BLaER1 treated with 17β-estradiol and CSF1 and Interleukin-3, amounts not matched to agents 10 nM and 100 nM (cell line): ENCODE data around the gene ARMC2.

ENCODE experiments used
- H3K27ac ChIP-seq, 11 experiments: shearing (Covaris generic); formaldehyde crosslinking; 2 replicates each; pipeline ENCODE4 v1.8.1; 2022
- H3K27me3 ChIP-seq, 11 experiments: shearing (Covaris generic); formaldehyde crosslinking; 2 replicates each; pipeline ENCODE4 v1.8.1; 2022
- H3K36me3 ChIP-seq, 11 experiments: shearing (Covaris generic); formaldehyde crosslinking; 2 replicates each; pipeline ENCODE4 v1.8.1; 2022
- H3K4me1 ChIP-seq, 10 experiments: shearing (Covaris generic); formaldehyde crosslinking; 2 replicates each; pipeline ENCODE4 v1.8.1; 2022
- H3K4me2 ChIP-seq, 11 experiments: shearing (Covaris generic); formaldehyde crosslinking; 2 replicates each; pipeline ENCODE4 v1.8.1; 2022
- H3K4me3 ChIP-seq, 10 experiments: shearing (Covaris generic); formaldehyde crosslinking; 2 replicates each; pipeline ENCODE4 v1.8.1; 2022
- H3K9ac ChIP-seq, 11 experiments: shearing (Covaris generic); formaldehyde crosslinking; 2 replicates each; pipeline ENCODE4 v1.8.1; 2022
- H3K9me3 ChIP-seq, 11 experiments: shearing (Covaris generic); formaldehyde crosslinking; replicated peaks in 1 of 11; 2 replicates each; pipeline ENCODE4 v1.8.1; 2022
- H4K20me1 ChIP-seq, 11 experiments: shearing (Covaris generic); formaldehyde crosslinking; 2 replicates each; pipeline ENCODE4 v1.8.1; 2022
- Cebpa-rat ChIP-seq, 11 experiments: shearing (Covaris generic); IDR thresholded peaks; 2 replicates each; pipeline ENCODE4 v1.8.1; 2022

ARMC2 gene

GRCh38 chr6:108820006-108820405 lies 28.2 kb upstream of the ARMC2 start:
- peaks cover 23 to 40% (median 33%) of the 10 kb centered on the region in 11 experiments for H3K9me3 ChIP-seq
- H3K4me3 ChIP-seq: no peak overlapping the region
- no peaks in the 10 kb centered on the region for H3K27me3 ChIP-seq
- H3K27ac ChIP-seq: no peak overlapping the region
- no peak for TF ChIP-seq Cebpa-rat (IDR thresholded peaks at IDR 0.05)
- H4K20me1 ChIP-seq: no peaks in the 10 kb centered on the region
- H3K36me3 ChIP-seq: peaks cover 0 to 8% (median 0%) of the 10 kb centered on the region in 11 experiments; a peak in 3 of 22 replicates
- H3K9ac ChIP-seq: no peak overlapping the region
- peaks cover 0 to 21% (median 0%) of the 10 kb centered on the region in 10 experiments; a peak in 7 of 20 replicates for H3K4me1 ChIP-seq
- H3K4me2 ChIP-seq: no peak overlapping the region

GRCh38 chr6:108822401-108822800 lies 25.8 kb upstream of the ARMC2 start:
- peaks cover 0 to 21% (median 0%) of the 10 kb centered on the region in 10 experiments; a peak in 7 of 20 replicates for H3K4me1 ChIP-seq
- peaks cover 28 to 47% (median 40%) of the 10 kb centered on the region in 11 experiments for H3K9me3 ChIP-seq
- peak overlapping the region in 3 of 11 experiments; percentile 28 to 52 (median 49); a peak in 5 of 22 replicates for H3K4me2 ChIP-seq
- TF ChIP-seq Cebpa-rat (IDR thresholded peaks at IDR 0.05): no peak
- no peak overlapping the region for H3K27ac ChIP-seq
- H4K20me1 ChIP-seq: no peaks in the 10 kb centered on the region
- H3K9ac ChIP-seq: no peak overlapping the region
- no peak overlapping the region for H3K4me3 ChIP-seq
- peaks cover 0 to 3% (median 0%) of the 10 kb centered on the region in 11 experiments; a peak in 3 of 22 replicates for H3K36me3 ChIP-seq
- H3K27me3 ChIP-seq: no peaks in the 10 kb centered on the region

- H3K36me3 ChIP-seq: no peaks in the 10 kb centered on the region
- TF ChIP-seq Cebpa-rat (IDR thresholded peaks at IDR 0.05): no peak
Measured at GRCh38 chr6:108825326-108825725, 22.9 kb upstream of the ARMC2 start.

GRCh38 chr6:108831104-108831503 lies 17.1 kb upstream of the ARMC2 start:
- H3K4me2 ChIP-seq: no peak overlapping the region
- no peak overlapping the region for H3K9ac ChIP-seq
- peaks cover 0 to 9% (median 2%) of the 10 kb centered on the region in 10 experiments; a peak in 11 of 20 replicates for H3K4me1 ChIP-seq
- H3K36me3 ChIP-seq: no peaks in the 10 kb centered on the region
- H3K27me3 ChIP-seq: no peaks in the 10 kb centered on the region
- H3K27ac ChIP-seq: no peak overlapping the region
- peaks cover 4 to 11% (median 9%) of the 10 kb centered on the region in 11 experiments; a peak in 10 of 22 replicates for H3K9me3 ChIP-seq
- no peak overlapping the region for H3K4me3 ChIP-seq
- TF ChIP-seq Cebpa-rat (IDR thresholded peaks at IDR 0.05): no peak
- no peaks in the 10 kb centered on the region for H4K20me1 ChIP-seq

More at GRCh38 chr6:108825326-108825725, 22.9 kb upstream of the ARMC2 start:
- Histone ChIP-seq H3K27me3 (no peaks in the 10 kb centered on the region), H3K27ac (no peak overlapping the region), H3K9me3 (peaks cover 15 to 34% (median 21%) of the 10 kb centered on the region in 11 experiments; a peak in 21 of 22 replicates), H3K4me1 (peaks cover 0 to 21% (median 0%) of the 10 kb centered on the region in 10 experiments; a peak in 7 of 20 replicates), H3K4me2 (no peak overlapping the region), H3K4me3 (no peak overlapping the region), H3K9ac (no peak overlapping the region), H4K20me1 (no peaks in the 10 kb centered on the region)

- Histone ChIP-seq H3K36me3 (no peaks in the 10 kb centered on the region), H3K9me3 (no peaks in the 10 kb centered on the region), H3K4me1 (peaks cover 13 to 25% (median 18%) of the 10 kb centered on the region in 10 experiments), H3K4me2 (no peak overlapping the region), H3K4me3 (no peak overlapping the region), H4K20me1 (no peaks in the 10 kb centered on the region), H3K27ac (no peak overlapping the region), H3K27me3 (no peaks in the 10 kb centered on the region), H3K9ac (no peak overlapping the region)
- TF ChIP-seq Cebpa-rat (IDR thresholded peaks at IDR 0.05): no peak
Measured at GRCh38 chr6:108832738-108833137, 15.5 kb upstream of the ARMC2 start.

- no peak for TF ChIP-seq Cebpa-rat (IDR thresholded peaks at IDR 0.05)
- Histone ChIP-seq H3K4me1 (peaks cover 23 to 50% (median 30%) of the 10 kb centered on the region in 10 experiments), H3K9me3 (no peaks in the 10 kb centered on the region), H3K27me3 (peaks cover 0 to 10% (median 0%) of the 10 kb centered on the region in 11 experiments; a peak in 2 of 22 replicates), H3K36me3 (no peaks in the 10 kb centered on the region), H3K4me2 (peak overlapping the region in 2 of 11 experiments; percentile 6 to 87; a peak in 2 of 22 replicates), H3K9ac (no peak overlapping the region), H4K20me1 (no peaks in the 10 kb centered on the region), H3K4me3 (no peak overlapping the region), H3K27ac (no peak overlapping the region)
Measured at GRCh38 chr6:108835218-108835850, 12.9 kb upstream of the ARMC2 start.

- peaks cover 28 to 57% (median 35%) of the 10 kb centered on the region in 10 experiments for H3K4me1 ChIP-seq
- H3K27ac ChIP-seq: no peak overlapping the region
- H3K4me2 ChIP-seq: peak overlapping the region in 5 of 11 experiments; percentile 87 to 96 (median 93); a peak in 8 of 22 replicates
- no peak overlapping the region; a peak in 1 of 22 replicates for H3K9ac ChIP-seq
- no peaks in the 10 kb centered on the region for H3K36me3 ChIP-seq
- H3K9me3 ChIP-seq: no peaks in the 10 kb centered on the region
- no peak overlapping the region for H3K4me3 ChIP-seq
- H3K27me3 ChIP-seq: peaks cover 0 to 10% (median 0%) of the 10 kb centered on the region in 11 experiments; a peak in 3 of 22 replicates
- no peaks in the 10 kb centered on the region for H4K20me1 ChIP-seq
- no peak for TF ChIP-seq Cebpa-rat (IDR thresholded peaks at IDR 0.05)
Measured at GRCh38 chr6:108836061-108836460, 12.2 kb upstream of the ARMC2 start.

- peak overlapping the region in 7 of 11 experiments; percentile 14 to 65 (median 49); a peak in 12 of 22 replicates for H3K9ac ChIP-seq
- no peaks in the 10 kb centered on the region for H4K20me1 ChIP-seq
- no peaks in the 10 kb centered on the region for H3K36me3 ChIP-seq
- H3K9me3 ChIP-seq: no peaks in the 10 kb centered on the region
- peak in 1 of 11 experiments; percentile 22; a peak in 2 of 22 replicates for TF ChIP-seq Cebpa-rat (IDR thresholded peaks at IDR 0.05)
- peaks cover 34 to 68% (median 44%) of the 10 kb centered on the region in 10 experiments for H3K4me1 ChIP-seq
- peaks cover 0 to 10% (median 0%) of the 10 kb centered on the region in 11 experiments; a peak in 3 of 22 replicates for H3K27me3 ChIP-seq
- H3K4me3 ChIP-seq: peak overlapping the region in 6 of 10 experiments; percentile 7 to 46 (median 10); a peak in 6 of 20 replicates
- H3K4me2 ChIP-seq: peak overlapping the region; percentile 62 to 96 (median 91)
- peak overlapping the region; percentile 9 to 75 (median 66); a peak in 20 of 22 replicates for H3K27ac ChIP-seq
Measured at GRCh38 chr6:108837236-108837971, 10.8 kb upstream of the ARMC2 start.
